Stimulated activated memory B cell treated with anti-CD40 and anti-IgM and Interleukin-4, amounts not matched to agents 10 μg/mL and 1 μg/mL and 100 μg/mL, for 72 hours (primary cell): ENCODE results near the gene HSD17B8.

Experiments
- ATAC-seq: fragments of 150-1000 bp; cut with Tn5 transposase; 2 replicates; pipeline ENCODE4 v1.10.0; 2021
- H3K27ac Mint-ChIP-seq: one replicate; pipeline ENCODE4 v1.8.0; 2022; ENCODE audit warnings: mild to moderate bottlenecking, mixed read lengths
- H3K27me3 Mint-ChIP-seq: one replicate; pipeline ENCODE4 v1.8.0; 2022; ENCODE audit warnings: mixed read lengths
- H3K36me3 Mint-ChIP-seq: one replicate; pipeline ENCODE4 v1.8.0; 2022; ENCODE audit warnings: mixed read lengths
- H3K4me1 Mint-ChIP-seq: one replicate; pipeline ENCODE4 v1.8.0; 2022; ENCODE audit warnings: mixed read lengths
- H3K4me3 Mint-ChIP-seq: one replicate; pipeline ENCODE4 v1.8.0; 2022; ENCODE audit warnings: mild to moderate bottlenecking, moderate library complexity, mixed read lengths
- H3K9me3 Mint-ChIP-seq: one replicate; pipeline ENCODE4 v1.8.0; 2022; ENCODE audit warnings: mixed read lengths

Gene HSD17B8

DNA sequence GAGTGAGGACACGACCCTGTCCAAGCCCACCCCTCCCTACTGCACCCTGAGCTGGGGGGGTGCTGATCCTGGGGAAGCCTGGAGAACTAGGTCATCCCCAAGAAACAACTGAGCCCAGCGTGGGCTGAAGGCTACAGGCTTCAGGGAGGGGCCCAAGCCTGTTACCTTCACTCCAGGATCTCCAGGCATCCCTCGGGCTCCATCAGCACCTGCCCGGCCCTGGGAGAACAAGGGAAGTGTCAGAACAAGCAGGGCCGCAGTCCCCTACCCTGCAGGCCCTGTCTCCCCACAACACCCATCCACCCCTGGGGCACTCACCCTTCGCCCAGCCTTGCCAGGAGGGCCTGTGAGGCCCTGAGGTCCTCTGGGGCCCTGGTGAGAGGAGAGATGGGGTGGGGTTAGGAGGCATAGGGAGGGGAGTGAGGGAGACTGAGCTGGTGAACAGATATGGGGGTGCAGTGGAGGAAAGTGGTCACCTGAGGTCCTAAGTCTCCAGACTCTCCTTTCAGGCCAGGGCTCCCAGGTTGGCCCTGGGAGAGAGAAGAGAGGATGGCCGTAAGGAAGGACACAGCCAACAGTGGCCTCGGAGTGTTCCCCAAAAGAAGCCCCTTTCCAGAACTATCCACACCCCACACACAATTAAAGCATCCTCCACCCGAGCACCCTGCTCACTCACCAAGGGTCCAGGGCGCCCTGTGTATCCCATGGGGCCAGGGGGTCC lies 25.5 kb upstream of the HSD17B8 start:
- Mint-ChIP-seq H3K4me1 (peaks cover 13% of the 10 kb centered on the region), H3K4me3 (no peak overlapping the region), H3K27ac (no peak overlapping the region), H3K36me3 (peaks cover 12% of the 10 kb centered on the region), H3K9me3 (peaks cover 10% of the 10 kb centered on the region), H3K27me3 (peaks cover 45% of the 10 kb centered on the region)
- ATAC-seq: no peak

- no peak overlapping the region for H3K27ac Mint-ChIP-seq
- no peak for ATAC-seq
- H3K4me1 Mint-ChIP-seq: peaks cover 13% of the 10 kb centered on the region
- H3K27me3 Mint-ChIP-seq: peaks cover 48% of the 10 kb centered on the region
- H3K4me3 Mint-ChIP-seq: no peak overlapping the region
- peaks cover 13% of the 10 kb centered on the region for H3K9me3 Mint-ChIP-seq
- H3K36me3 Mint-ChIP-seq: peaks cover 20% of the 10 kb centered on the region
Measured at GRCh38 chr6:33181141-33181540, 23.3 kb upstream of the HSD17B8 start.

DNA sequence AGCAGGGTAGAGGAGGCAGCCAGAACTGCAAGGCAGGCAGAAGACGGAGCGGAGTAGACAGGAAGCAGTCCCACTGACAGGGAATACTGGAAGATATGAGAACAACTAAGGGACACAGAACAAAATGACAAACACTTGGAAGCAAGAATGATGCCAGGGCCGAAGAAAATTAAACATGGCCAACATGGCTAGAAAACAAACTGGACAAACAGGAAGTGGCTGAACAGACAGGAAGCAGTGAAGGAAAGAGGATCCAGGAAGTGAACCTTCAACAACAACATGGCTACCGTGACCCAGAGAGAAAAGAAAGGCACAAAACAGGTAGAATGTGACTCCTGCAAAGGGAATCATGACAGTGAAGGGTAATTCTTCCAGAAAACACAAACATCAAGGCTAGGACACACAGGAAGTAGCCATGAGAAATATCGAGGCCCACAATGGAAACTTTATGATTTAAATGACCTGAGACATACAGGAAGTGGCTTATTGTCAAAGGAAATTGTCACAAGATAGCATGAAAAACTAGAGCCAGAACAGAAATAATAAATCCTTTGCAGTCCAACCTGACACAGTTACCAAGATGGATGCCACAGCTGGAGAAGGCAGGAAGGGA lies 21.3 kb upstream of the HSD17B8 start:
- ATAC-seq: no peak
- H3K4me1 Mint-ChIP-seq: peaks cover 13% of the 10 kb centered on the region
- peaks cover 26% of the 10 kb centered on the region for H3K36me3 Mint-ChIP-seq
- peak overlapping the region; percentile 82 for H3K27ac Mint-ChIP-seq
- peaks cover 16% of the 10 kb centered on the region for H3K9me3 Mint-ChIP-seq
- H3K27me3 Mint-ChIP-seq: peaks cover 43% of the 10 kb centered on the region
- H3K4me3 Mint-ChIP-seq: peak overlapping the region; percentile 13

DNA sequence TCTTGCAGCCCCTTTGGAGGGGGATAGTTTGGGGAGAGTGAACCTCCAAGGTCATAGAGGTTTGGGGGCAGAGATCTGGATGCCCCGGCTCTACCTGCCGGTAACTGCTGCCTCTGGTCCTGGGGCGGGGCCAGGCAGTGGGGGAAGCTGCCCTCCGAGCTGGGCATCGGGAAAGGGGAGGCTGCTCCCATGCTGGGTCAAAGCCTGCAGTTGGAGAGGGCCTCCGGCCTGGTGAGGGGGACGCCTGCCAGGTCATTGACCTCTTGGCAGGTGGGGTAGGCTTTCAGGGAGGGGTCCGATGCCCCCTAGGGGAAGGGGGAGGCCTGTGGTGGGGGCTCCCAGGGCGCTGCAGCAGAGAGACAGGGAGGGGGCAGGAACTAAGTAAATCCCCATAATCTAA lies 19.3 kb upstream of the HSD17B8 start:
- Mint-ChIP-seq H3K36me3 (peaks cover 26% of the 10 kb centered on the region), H3K27me3 (peaks cover 55% of the 10 kb centered on the region), H3K4me1 (peaks cover 13% of the 10 kb centered on the region), H3K9me3 (peaks cover 16% of the 10 kb centered on the region), H3K27ac (no peak overlapping the region), H3K4me3 (no peak overlapping the region)
- peak; percentile 31 for ATAC-seq

DNA sequence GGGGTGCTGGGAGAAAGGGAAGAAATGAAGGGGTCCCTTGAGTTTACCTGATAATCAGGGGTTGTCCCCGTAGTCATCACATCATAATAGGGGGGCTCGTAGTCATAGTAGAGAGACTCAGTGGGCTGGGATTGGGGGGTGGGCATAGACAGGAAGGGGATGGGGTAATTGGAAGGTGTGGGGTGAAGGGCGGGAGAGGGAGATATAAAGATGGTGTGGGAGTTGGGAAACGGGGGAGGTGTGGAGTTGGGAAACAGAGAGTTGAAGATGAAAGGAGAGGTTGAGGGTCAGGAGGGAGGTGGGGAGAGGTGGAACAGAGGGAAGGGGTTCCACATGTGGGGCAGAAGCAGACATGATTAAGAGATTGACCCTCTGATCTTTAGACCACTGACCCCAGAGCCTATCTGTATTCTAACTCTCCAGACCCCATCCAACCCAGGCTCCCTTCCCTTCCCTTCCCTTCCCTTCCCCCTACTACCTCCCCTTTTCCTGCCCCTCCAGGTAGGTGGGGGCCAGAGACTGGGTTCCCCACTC lies 18.7 kb upstream of the HSD17B8 start:
- ATAC-seq: no peak
- Mint-ChIP-seq H3K4me3 (no peak overlapping the region), H3K9me3 (peaks cover 16% of the 10 kb centered on the region), H3K4me1 (peaks cover 13% of the 10 kb centered on the region), H3K27ac (no peak overlapping the region), H3K36me3 (peaks cover 26% of the 10 kb centered on the region), H3K27me3 (peaks cover 60% of the 10 kb centered on the region)

GRCh38 chr6:33187809-33188208 lies 16.6 kb upstream of the HSD17B8 start:
- peaks cover 23% of the 10 kb centered on the region for H3K4me1 Mint-ChIP-seq
- H3K36me3 Mint-ChIP-seq: peaks cover 23% of the 10 kb centered on the region
- H3K4me3 Mint-ChIP-seq: no peak overlapping the region
- peaks cover 75% of the 10 kb centered on the region for H3K27me3 Mint-ChIP-seq
- peaks cover 13% of the 10 kb centered on the region for H3K9me3 Mint-ChIP-seq
- no peak overlapping the region for H3K27ac Mint-ChIP-seq
- ATAC-seq: no peak

DNA sequence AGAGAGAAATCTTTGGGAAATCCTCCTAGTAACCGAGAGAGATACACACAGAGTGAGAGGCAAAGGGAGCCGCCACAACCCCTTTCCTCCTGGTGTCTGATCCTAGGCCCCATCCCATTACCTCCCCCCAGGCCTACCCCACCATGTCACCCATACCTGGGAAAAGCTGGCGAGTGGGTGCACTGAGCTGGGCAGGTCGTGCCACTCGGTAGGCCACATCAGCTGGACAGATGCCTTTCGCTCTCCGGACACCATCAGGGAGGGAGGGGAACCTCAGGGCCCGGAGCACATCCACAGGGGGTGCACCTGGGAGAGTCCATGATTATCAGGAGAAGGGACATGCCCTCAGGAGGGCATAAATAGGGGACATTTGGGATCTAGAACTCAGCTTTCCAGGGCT lies 15.3 kb upstream of the HSD17B8 start:
- Mint-ChIP-seq H3K4me3 (no peak overlapping the region), H3K9me3 (peaks cover 5% of the 10 kb centered on the region), H3K27me3 (peaks cover 73% of the 10 kb centered on the region), H3K27ac (no peak overlapping the region), H3K4me1 (peaks cover 15% of the 10 kb centered on the region), H3K36me3 (peaks cover 16% of the 10 kb centered on the region)
- no peak for ATAC-seq

DNA sequence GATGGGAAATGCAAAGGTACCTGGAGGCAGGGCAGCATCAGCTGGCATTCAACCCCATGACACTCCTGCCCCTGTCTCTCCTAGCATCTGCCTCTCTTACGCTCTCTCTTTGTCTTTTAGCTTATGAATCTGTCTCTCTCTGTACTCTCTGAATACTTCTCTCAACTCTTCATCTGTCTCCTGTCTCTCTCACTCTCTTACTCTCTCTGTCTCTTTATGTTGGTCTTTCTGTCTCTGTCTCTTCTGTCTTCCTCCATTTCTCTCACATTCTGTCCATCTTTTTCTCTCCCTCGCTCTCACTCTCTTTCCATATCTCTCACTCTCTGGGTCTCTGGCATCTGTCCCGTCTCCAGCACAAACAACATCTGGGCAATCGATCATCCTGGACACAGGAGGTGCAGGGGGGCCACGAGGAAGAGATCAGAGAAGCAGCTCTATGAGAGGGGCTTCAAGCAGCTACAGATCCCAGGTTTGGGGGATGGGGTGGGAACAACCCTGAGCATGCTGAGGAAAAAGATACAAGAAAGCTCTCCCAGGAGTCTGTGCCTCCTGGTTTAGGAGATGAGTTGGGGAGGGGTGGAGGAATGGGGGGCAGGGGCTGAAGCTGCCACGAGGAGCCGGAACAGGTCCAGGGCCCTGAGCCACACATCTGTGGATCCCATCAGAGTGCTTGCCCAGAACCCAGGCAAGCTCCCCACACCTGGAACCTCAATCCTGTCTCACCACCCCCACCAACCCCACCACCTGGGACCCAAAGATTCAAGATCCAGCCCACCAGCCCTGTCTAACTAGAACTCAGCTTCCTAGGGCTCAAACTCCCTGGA lies 14.6 kb upstream of the HSD17B8 start:
- Mint-ChIP-seq H3K27me3 (peaks cover 66% of the 10 kb centered on the region), H3K4me3 (no peak overlapping the region), H3K36me3 (peaks cover 16% of the 10 kb centered on the region), H3K4me1 (peaks cover 15% of the 10 kb centered on the region), H3K27ac (no peak overlapping the region), H3K9me3 (peaks cover 3% of the 10 kb centered on the region)
- no peak for ATAC-seq

- Mint-ChIP-seq H3K36me3 (peaks cover 23% of the 10 kb centered on the region), H3K27ac (no peak overlapping the region), H3K27me3 (peaks cover 58% of the 10 kb centered on the region), H3K4me3 (no peak overlapping the region), H3K4me1 (peaks cover 15% of the 10 kb centered on the region), H3K9me3 (peaks cover 3% of the 10 kb centered on the region)
- ATAC-seq: no peak
Measured at GRCh38 chr6:33190504-33191107, 13.8 kb upstream of the HSD17B8 start.

DNA sequence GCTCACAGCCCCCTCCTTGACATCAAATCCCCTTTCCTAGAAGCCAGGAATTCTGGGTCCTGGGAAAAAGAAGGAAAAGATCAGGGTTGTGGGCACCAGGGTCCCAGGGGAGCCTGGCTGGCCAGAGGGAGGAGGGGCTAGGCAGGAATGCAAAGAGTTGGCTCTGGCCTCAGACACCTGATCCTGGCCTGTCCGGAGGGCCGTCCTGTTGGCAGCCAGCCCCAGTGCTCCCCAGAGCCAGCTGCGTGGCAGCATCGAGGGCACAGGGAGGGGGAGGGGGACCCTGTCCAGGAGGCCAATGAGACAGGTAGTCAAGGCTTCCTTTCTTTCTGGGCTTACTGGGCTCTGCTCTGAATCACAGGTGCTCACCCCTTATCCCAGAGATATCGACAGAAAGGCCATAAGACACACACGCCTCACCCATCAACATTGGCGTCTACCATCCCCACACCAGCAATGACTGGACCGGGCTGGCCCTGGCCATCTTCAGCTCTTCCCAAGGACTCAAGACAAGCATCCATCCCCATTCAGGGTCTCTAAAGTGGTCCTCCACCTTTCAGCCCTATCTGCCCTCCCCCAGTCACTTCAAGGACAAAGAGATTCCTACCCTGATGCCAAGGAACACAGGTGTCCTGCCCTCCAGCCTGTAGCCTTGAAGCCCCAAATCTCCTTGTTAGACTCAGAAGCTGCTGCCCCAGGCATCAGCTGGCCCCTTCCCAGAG lies 12.9 kb upstream of the HSD17B8 start:
- no peak for ATAC-seq
- H3K9me3 Mint-ChIP-seq: peaks cover 3% of the 10 kb centered on the region
- peaks cover 19% of the 10 kb centered on the region for H3K4me1 Mint-ChIP-seq
- H3K27ac Mint-ChIP-seq: no peak overlapping the region
- peaks cover 32% of the 10 kb centered on the region for H3K36me3 Mint-ChIP-seq
- H3K4me3 Mint-ChIP-seq: no peak overlapping the region
- peaks cover 49% of the 10 kb centered on the region for H3K27me3 Mint-ChIP-seq

DNA sequence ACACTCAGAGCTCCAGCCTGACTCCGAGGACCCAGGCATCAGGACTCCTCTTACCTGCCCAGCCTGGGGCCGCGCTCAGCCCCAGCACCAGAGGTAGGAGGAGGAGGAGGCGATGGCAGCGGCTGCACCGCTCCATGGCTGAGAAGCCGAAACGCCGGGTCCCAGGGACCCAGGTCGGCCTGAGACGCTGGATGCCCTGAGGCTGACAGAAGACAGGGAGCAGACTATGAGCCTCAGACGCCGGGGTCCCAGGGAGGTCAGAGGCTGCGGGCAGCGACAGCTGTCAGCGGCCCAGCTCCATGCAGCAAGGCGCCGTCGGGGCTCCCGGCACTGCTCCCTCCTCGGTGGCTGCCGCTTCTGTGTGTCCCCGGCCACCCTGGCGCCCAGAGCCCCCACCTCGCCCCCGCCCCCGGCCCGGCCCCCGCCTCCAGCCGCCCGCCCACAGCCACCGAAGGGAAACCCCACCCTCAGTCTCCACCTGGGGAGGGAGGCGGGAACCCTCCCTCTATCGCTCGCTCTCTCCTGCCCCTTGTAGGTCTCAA lies 12.3 kb upstream of the HSD17B8 start, which contains the start of gene COL11A2:
Gene COL11A2 (minus strand): TSS at position 363 of the 542 bp plus-strand sequence. CDS start 227 bp downstream, at position 136.
- ATAC-seq: peak; percentile 57
- H3K27ac Mint-ChIP-seq: no peak within 1 kb of the TSS
- peaks cover 35% of the 10 kb centered on the region for H3K36me3 Mint-ChIP-seq
- H3K4me1 Mint-ChIP-seq: peaks cover 22% of the 10 kb centered on the region
- H3K4me3 Mint-ChIP-seq: peak within 1 kb of the TSS; percentile 66
- H3K9me3 Mint-ChIP-seq: peaks cover 3% of the 10 kb centered on the region
- peaks cover 45% of the 10 kb centered on the region for H3K27me3 Mint-ChIP-seq

- ATAC-seq: peak; percentile 39
- peak overlapping the region; percentile 66 for H3K4me3 Mint-ChIP-seq
- peaks cover 31% of the 10 kb centered on the region for H3K36me3 Mint-ChIP-seq
- no peak overlapping the region for H3K27ac Mint-ChIP-seq
- H3K4me1 Mint-ChIP-seq: peaks cover 30% of the 10 kb centered on the region
- peaks cover 40% of the 10 kb centered on the region for H3K27me3 Mint-ChIP-seq
- H3K9me3 Mint-ChIP-seq: no peaks in the 10 kb centered on the region
Measured at GRCh38 chr6:33192671-33193602, 11.5 kb upstream of the HSD17B8 start.

GRCh38 chr6:33193619-33194018 lies 10.8 kb upstream of the HSD17B8 start:
- peaks cover 35% of the 10 kb centered on the region for H3K36me3 Mint-ChIP-seq
- ATAC-seq: no peak
- peaks cover 37% of the 10 kb centered on the region for H3K4me1 Mint-ChIP-seq
- H3K4me3 Mint-ChIP-seq: no peak overlapping the region
- H3K27me3 Mint-ChIP-seq: peaks cover 33% of the 10 kb centered on the region
- no peak overlapping the region for H3K27ac Mint-ChIP-seq
- H3K9me3 Mint-ChIP-seq: no peaks in the 10 kb centered on the region
